Fibroblast of lung (primary cell): ENCODE data around the gene VENTX. TPM values are rescaled to one million over a fixed set of nuclear protein-coding genes. Genes with fewer than 3 reads are reported as not detected.

Experiments
- DNase-seq, 2 donors: peaks; one replicate each; pipeline versions ENCODE4 v3.0.0 to v3.0.0-alpha.2; 2010; ENCODE audit warnings: low read depth in 2 of 2
- H2AFZ ChIP-seq: 2 replicates; pipeline ENCODE4 v1.5.1; 2012; ENCODE audit warnings: low read length, control low read depth, inconsistent platforms
- H3K27ac ChIP-seq: 2 replicates; pipeline ENCODE4 v1.5.1; 2011; ENCODE audit warnings: low read length, control low read depth; ENCODE audit not compliant: insufficient read depth
- H3K27me3 ChIP-seq: 2 replicates; pipeline ENCODE4 v1.5.1; 2011; ENCODE audit warnings: mild to moderate bottlenecking, low read length; ENCODE audit not compliant: control insufficient read depth, insufficient read depth
- H3K36me3 ChIP-seq: 2 replicates; pipeline ENCODE4 v1.5.1; 2011; ENCODE audit warnings: low read length; ENCODE audit not compliant: control insufficient read depth, insufficient read depth
- H3K4me1 ChIP-seq: 2 replicates; pipeline ENCODE4 v1.5.1; 2011; ENCODE audit warnings: low read length; ENCODE audit not compliant: control insufficient read depth, insufficient read depth; ENCODE audit errors: extremely low read depth
- H3K4me2 ChIP-seq: 2 replicates; pipeline ENCODE4 v1.5.1; 2011; ENCODE audit warnings: low read length, control low read depth; ENCODE audit not compliant: insufficient read depth; ENCODE audit errors: extremely low read depth
- H3K4me3 ChIP-seq, 4 experiments: fragments of 200-600 bp in 1 of 4; sonication (generic) in 1 of 4; replicated peaks in 1 of 4; 2 replicates each; pipeline ENCODE4 v1.5.1; 2011 to 2016; ENCODE audit warnings: low read length in 4 of 4, low read depth in 3 of 4, mild to moderate bottlenecking in 3 of 4, control low read depth in 2 of 4, inconsistent platforms in 1 of 4, mixed read lengths in 1 of 4; ENCODE audit not compliant: insufficient read depth in 1 of 4; ENCODE audit errors: control extremely low read depth in 1 of 4
- H3K79me2 ChIP-seq: 2 replicates; pipeline ENCODE4 v1.5.1; 2012; ENCODE audit warnings: mild to moderate bottlenecking, low read length, inconsistent platforms; ENCODE audit not compliant: control insufficient read depth, insufficient read depth
- H3K9ac ChIP-seq: 2 replicates; pipeline ENCODE4 v1.5.1; 2011; ENCODE audit warnings: mild to moderate bottlenecking, low read length, control low read depth; ENCODE audit not compliant: insufficient read depth
- H3K9me3 ChIP-seq: 2 replicates; pipeline ENCODE4 v1.5.1; 2012; ENCODE audit warnings: low read depth, low read length; ENCODE audit not compliant: control insufficient read depth, insufficient read depth
- H4K20me1 ChIP-seq: 2 replicates; pipeline ENCODE4 v1.5.1; 2011; ENCODE audit warnings: low read length; ENCODE audit not compliant: control insufficient read depth, insufficient read depth; ENCODE audit errors: extremely low read depth
- EZH2 ChIP-seq: IDR thresholded peaks from 2 replicates; pipeline ENCODE4 v1.5.1; 2012; ENCODE audit warnings: low read length, control low read depth, mild to moderate bottlenecking; ENCODE audit errors: missing control alignments
- polyA plus RNA-seq, 2 donors: library from polyadenylated mRNA; depleted of rRNA in 1 of 2; stranded (reverse) in 1 of 2; unstranded in 1 of 2; fragments of >200 nt; gene quantifications; 2 replicates each; pipeline ENCODE4 v1.2.1, GENCODE V29; 2011 to 2012; ENCODE audit warnings: missing spikeins in 1 of 2
- total RNA-seq: library from RNA; depleted of rRNA; stranded (reverse); fragments of >200 nt; gene quantifications from 2 replicates; pipeline ENCODE4 v1.2.1, GENCODE V29; 2014
- TF ChIP-seq, protein P1 (sequence below), 2 donors: IDR thresholded peaks in 1 of 2; conservative IDR thresholded peaks in 1 of 2; 1 replicate in 1 of 2; 2 replicates in 1 of 2; pipeline ENCODE4 v1.5.1; 2011 to 2012; ENCODE audit warnings: low read length in 2 of 2, control low read depth in 1 of 2, inconsistent platforms in 1 of 2, low read depth in 1 of 2, mild to moderate bottlenecking in 1 of 2

VENTX gene
- total and polyA plus RNA-seq, 2 donors (not counting 1 experiment from before 2014, with no cell fraction given), result not detected

GRCh38 chr10:133204226-133205015 lies 33.2 kb upstream of the VENTX start:
- no peaks in the 10 kb centered on the region for H3K79me2 ChIP-seq
- H2AFZ ChIP-seq, result no peak overlapping the region
- no peaks in the 10 kb centered on the region for H3K4me1 ChIP-seq
- H3K9me3 ChIP-seq, result peaks cover 2% of the 10 kb centered on the region
- no peak overlapping the region for H3K4me2 ChIP-seq
- H4K20me1 ChIP-seq, result no peaks in the 10 kb centered on the region
- H3K9ac ChIP-seq, result no peak overlapping the region
- no peak overlapping the region for H3K4me3 ChIP-seq
- no peaks in the 10 kb centered on the region for H3K36me3 ChIP-seq
- no peak overlapping the region for H3K27ac ChIP-seq
- TF ChIP-seq EZH2, result no peak
- TF ChIP-seq, protein P1, sequence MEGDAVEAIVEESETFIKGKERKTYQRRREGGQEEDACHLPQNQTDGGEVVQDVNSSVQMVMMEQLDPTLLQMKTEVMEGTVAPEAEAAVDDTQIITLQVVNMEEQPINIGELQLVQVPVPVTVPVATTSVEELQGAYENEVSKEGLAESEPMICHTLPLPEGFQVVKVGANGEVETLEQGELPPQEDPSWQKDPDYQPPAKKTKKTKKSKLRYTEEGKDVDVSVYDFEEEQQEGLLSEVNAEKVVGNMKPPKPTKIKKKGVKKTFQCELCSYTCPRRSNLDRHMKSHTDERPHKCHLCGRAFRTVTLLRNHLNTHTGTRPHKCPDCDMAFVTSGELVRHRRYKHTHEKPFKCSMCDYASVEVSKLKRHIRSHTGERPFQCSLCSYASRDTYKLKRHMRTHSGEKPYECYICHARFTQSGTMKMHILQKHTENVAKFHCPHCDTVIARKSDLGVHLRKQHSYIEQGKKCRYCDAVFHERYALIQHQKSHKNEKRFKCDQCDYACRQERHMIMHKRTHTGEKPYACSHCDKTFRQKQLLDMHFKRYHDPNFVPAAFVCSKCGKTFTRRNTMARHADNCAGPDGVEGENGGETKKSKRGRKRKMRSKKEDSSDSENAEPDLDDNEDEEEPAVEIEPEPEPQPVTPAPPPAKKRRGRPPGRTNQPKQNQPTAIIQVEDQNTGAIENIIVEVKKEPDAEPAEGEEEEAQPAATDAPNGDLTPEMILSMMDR (conservative IDR thresholded peaks at IDR 0.05 in 1 of 2, IDR thresholded peaks at IDR 0.05 in 1 of 2; ENCODE audit: low read depth in 1 of 2, low read length in 2 of 2), result no peak
- no peaks in the 10 kb centered on the region for H3K27me3 ChIP-seq
- no peak for DNase-seq

DNA sequence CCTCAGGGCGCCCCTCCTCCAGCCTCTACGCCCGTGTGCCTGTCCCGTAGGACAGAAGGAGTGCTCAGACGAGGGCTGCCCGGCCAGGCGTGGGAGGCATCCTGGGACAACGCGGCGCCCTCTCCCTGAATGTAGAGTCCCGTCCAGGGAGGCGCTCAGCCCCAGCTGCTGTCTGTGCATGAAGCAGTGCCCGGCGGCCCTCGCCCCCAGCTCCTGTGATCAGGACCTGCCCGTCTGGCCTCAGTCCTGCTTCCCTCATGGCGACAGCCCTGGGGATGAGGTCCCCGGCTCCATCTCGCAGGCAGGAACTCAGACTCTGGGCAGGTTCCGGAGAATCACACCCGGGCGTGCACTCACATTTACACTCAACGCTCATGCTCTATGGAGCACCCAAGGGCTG lies 32.5 kb upstream of the VENTX start:
- no peak overlapping the region for H3K27ac ChIP-seq
- TF ChIP-seq, protein P1 (conservative IDR thresholded peaks at IDR 0.05 in 1 of 2, IDR thresholded peaks at IDR 0.05 in 1 of 2; ENCODE audit: low read depth in 1 of 2, low read length in 2 of 2), result no peak
- TF ChIP-seq EZH2, result no peak
- H3K36me3 ChIP-seq, result no peaks in the 10 kb centered on the region
- DNase-seq, result no peak
- no peak overlapping the region for H2AFZ ChIP-seq
- H3K4me1 ChIP-seq, result no peaks in the 10 kb centered on the region
- H3K4me3 ChIP-seq, result no peak overlapping the region
- H3K9me3 ChIP-seq, result peaks cover 2% of the 10 kb centered on the region
- H3K4me2 ChIP-seq, result no peak overlapping the region
- H4K20me1 ChIP-seq, result no peaks in the 10 kb centered on the region
- no peak overlapping the region for H3K9ac ChIP-seq
- no peaks in the 10 kb centered on the region for H3K79me2 ChIP-seq
- H3K27me3 ChIP-seq, result no peaks in the 10 kb centered on the region

DNA sequence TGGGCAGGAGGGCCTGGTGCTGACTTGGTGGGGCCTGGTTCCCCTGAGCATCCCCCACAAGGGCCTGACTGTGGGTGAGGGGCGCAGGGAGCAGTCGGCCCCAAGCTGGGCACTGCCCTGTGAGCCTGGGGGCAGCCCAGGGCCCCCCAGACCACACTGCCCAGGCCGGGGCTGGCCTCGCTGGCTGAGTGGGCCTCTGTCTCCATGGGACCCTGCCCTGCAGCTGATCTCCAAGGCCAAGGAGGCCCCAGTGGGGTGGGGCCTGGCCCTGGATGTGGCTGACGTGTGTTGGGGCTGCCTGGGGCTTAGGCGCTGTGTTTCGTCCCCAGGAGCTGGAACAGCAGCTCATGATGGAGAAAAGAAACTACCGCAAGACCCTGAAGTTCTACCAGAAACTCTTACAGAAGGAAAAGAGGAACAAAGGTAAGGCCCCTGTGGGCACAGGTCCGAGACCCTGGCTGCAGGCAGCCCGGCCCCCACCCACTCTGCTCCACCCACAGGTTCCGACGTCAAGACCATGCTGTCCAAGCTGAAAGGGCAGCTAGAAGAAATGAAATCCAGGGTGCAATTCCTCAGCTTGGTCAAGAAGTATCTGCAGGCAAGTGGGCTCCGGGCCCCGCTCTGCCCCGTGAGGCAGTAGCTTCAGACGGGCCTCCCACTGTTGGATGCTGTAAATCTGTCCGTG lies 31.2 kb upstream of the VENTX start:
- DNase-seq, result no peak
- Histone ChIP-seq H4K20me1 (no peaks in the 10 kb centered on the region), H3K9ac (no peak overlapping the region), H3K79me2 (no peaks in the 10 kb centered on the region), H3K36me3 (no peaks in the 10 kb centered on the region), H3K4me3 (no peak overlapping the region), H3K27me3 (no peaks in the 10 kb centered on the region), H3K27ac (no peak overlapping the region), H3K9me3 (peaks cover 2% of the 10 kb centered on the region), H3K4me1 (no peaks in the 10 kb centered on the region), H2AFZ (no peak overlapping the region), H3K4me2 (no peak overlapping the region)
- TF ChIP-seq EZH2, result no peak
- TF ChIP-seq, protein P1 (conservative IDR thresholded peaks at IDR 0.05 in 1 of 2, IDR thresholded peaks at IDR 0.05 in 1 of 2; ENCODE audit: low read depth in 1 of 2, low read length in 2 of 2), result no peak
